Type B pancreatic cell (in vitro differentiated cells): Measurements from ENCODE around the gene SLC49A4. TPM values are rescaled to one million over a fixed set of nuclear protein-coding genes. Genes with fewer than 3 reads are reported as not detected.
A peak's percentile ranks its signal among the peaks of the same experiment; 100 is the strongest.

Experiments used
- DNase-seq: peaks from one replicate; pipeline ENCODE4 v3.0.0; 2021; ENCODE audit warnings: mixed read lengths; ENCODE audit not compliant: unreplicated experiment; ENCODE audit errors: extremely low spot score
- H3K27ac Mint-ChIP-seq: 2 replicates; pipeline ENCODE4 v1.8.0; 2021; ENCODE audit warnings: mild to moderate bottlenecking, mixed read lengths
- H3K27me3 Mint-ChIP-seq: 2 replicates; pipeline ENCODE4 v1.8.0; 2021; ENCODE audit warnings: mixed read lengths
- H3K36me3 Mint-ChIP-seq: 2 replicates; pipeline ENCODE4 v1.8.0; 2021; ENCODE audit warnings: mixed read lengths
- H3K4me1 Mint-ChIP-seq: one replicate; pipeline ENCODE4 v1.8.0; 2021; ENCODE audit warnings: mixed read lengths; ENCODE audit not compliant: unreplicated experiment
- H3K4me3 Mint-ChIP-seq: 2 replicates; pipeline ENCODE4 v1.8.0; 2021; ENCODE audit warnings: mild to moderate bottlenecking, mixed read lengths
- H3K9me3 Mint-ChIP-seq: 2 replicates; pipeline ENCODE4 v1.8.0; 2021; ENCODE audit warnings: mixed read lengths
- CTCF ChIP-seq: fragments of 200-600 bp; sonication (generic); conservative IDR thresholded peaks from 2 replicates; pipeline ENCODE4 v1.5.0; 2021; ENCODE audit warnings: antibody characterized with exemption, mild to moderate bottlenecking
- total RNA-seq: library from RNA; stranded (reverse); gene quantifications from 2 replicates; pipeline ENCODE4 v1.2.1, GENCODE V29; 2021; ENCODE audit warnings: low replicate concordance

SLC49A4 gene
- total RNA-seq, 1 donor from 2014 or later: 19.4 TPM

GRCh38 chr3:122917412-122917811, 122.5 kb downstream of the SLC49A4 start:
- no peak overlapping the region for H3K27ac Mint-ChIP-seq
- H3K27me3 Mint-ChIP-seq: peaks cover 47% of the 10 kb centered on the region
- H3K4me3 Mint-ChIP-seq: no peak overlapping the region
- DNase-seq: no peak
- no peaks in the 10 kb centered on the region for H3K9me3 Mint-ChIP-seq
- TF ChIP-seq CTCF: no peak
- H3K36me3 Mint-ChIP-seq: no peaks in the 10 kb centered on the region
- no peaks in the 10 kb centered on the region for H3K4me1 Mint-ChIP-seq

GRCh38 chr3:122918576-122919290, 123.9 kb downstream of the SLC49A4 start:
- peak overlapping the region; percentile 20 for H3K4me3 Mint-ChIP-seq
- no peak for DNase-seq
- no peak for TF ChIP-seq CTCF

GRCh38 chr3:122919291-122919610, 124.4 kb downstream of the SLC49A4 start:
- no peak for TF ChIP-seq CTCF
- peaks cover 44% of the 10 kb centered on the region for H3K27me3 Mint-ChIP-seq
- no peaks in the 10 kb centered on the region for H3K4me1 Mint-ChIP-seq
- H3K27ac Mint-ChIP-seq: no peak overlapping the region
- DNase-seq: no peak
- H3K4me3 Mint-ChIP-seq: peak overlapping the region; percentile 20
- no peaks in the 10 kb centered on the region for H3K9me3 Mint-ChIP-seq
- H3K36me3 Mint-ChIP-seq: no peaks in the 10 kb centered on the region

More at GRCh38 chr3:122918576-122919290, 123.9 kb downstream of the SLC49A4 start:
- H3K36me3 Mint-ChIP-seq: no peaks in the 10 kb centered on the region
- peaks cover 47% of the 10 kb centered on the region for H3K27me3 Mint-ChIP-seq
- no peaks in the 10 kb centered on the region for H3K9me3 Mint-ChIP-seq
- H3K27ac Mint-ChIP-seq: no peak overlapping the region
- no peaks in the 10 kb centered on the region for H3K4me1 Mint-ChIP-seq

- Mint-ChIP-seq H3K27me3 (peaks cover 41% of the 10 kb centered on the region), H3K9me3 (no peaks in the 10 kb centered on the region), H3K4me1 (no peaks in the 10 kb centered on the region), H3K27ac (no peak overlapping the region), H3K36me3 (no peaks in the 10 kb centered on the region), H3K4me3 (no peak overlapping the region)
- no peak for TF ChIP-seq CTCF
- DNase-seq: no peak
Measured at GRCh38 chr3:122920986-122921385, 126.1 kb downstream of the SLC49A4 start.

- no peaks in the 10 kb centered on the region for H3K4me1 Mint-ChIP-seq
- H3K36me3 Mint-ChIP-seq: no peaks in the 10 kb centered on the region
- peaks cover 31% of the 10 kb centered on the region for H3K27me3 Mint-ChIP-seq
- no peaks in the 10 kb centered on the region for H3K9me3 Mint-ChIP-seq
- no peak overlapping the region for H3K4me3 Mint-ChIP-seq
- TF ChIP-seq CTCF: peak; percentile 36
- no peak for DNase-seq
- H3K27ac Mint-ChIP-seq: no peak overlapping the region
Measured at GRCh38 chr3:122921791-122922651, 127.2 kb downstream of the SLC49A4 start.
